HepG2 (cell line): ENCODE measurements around the gene RAB28. TPM values are rescaled to one million over a fixed set of nuclear protein-coding genes. Genes with fewer than 3 reads are reported as not detected.

Experiments
- ATF7 ChIP-seq, 2 experiments: fragments of 450-650 bp in 1 of 2; sonication (generic) in 1 of 2; formaldehyde crosslinking in 1 of 2; IDR thresholded peaks; 2 replicates each; pipeline versions ENCODE4 v1.4.0 to v1.6.1; 2016 to 2020; ENCODE audit warnings: antibody characterized with exemption in 1 of 2, mild to moderate bottlenecking in 1 of 2, missing genetic modification reagents in 1 of 2
- BHLHE40 ChIP-seq: IDR thresholded peaks from 2 replicates; pipeline ENCODE4 v1.6.1; 2011; ENCODE audit warnings: low read length, improper control_type of control experiment
- DNMT3B ChIP-seq: conservative IDR thresholded peaks from 2 replicates; pipeline ENCODE4 v1.6.1; 2016; ENCODE audit warnings: missing biosample characterization, control low read depth
- KAT8 ChIP-seq: IDR thresholded peaks from 2 replicates; pipeline ENCODE4 v1.6.1; 2016; ENCODE audit warnings: missing genetic modification reagents, missing compliant biosample characterization
- KDM5B ChIP-seq: sonication (generic); formaldehyde crosslinking; IDR thresholded peaks from 2 replicates; pipeline ENCODE4 v1.4.0; 2020; ENCODE audit warnings: missing genetic modification reagents, mild to moderate bottlenecking, borderline replicate concordance
- MED13 ChIP-seq: sonication (generic); formaldehyde crosslinking; IDR thresholded peaks from 2 replicates; pipeline ENCODE4 v1.5.0; 2020; ENCODE audit warnings: missing genetic modification reagents
- PLRG1 ChIP-seq: fragments of 450-650 bp; conservative IDR thresholded peaks from 2 replicates; pipeline ENCODE4 v1.6.1; 2016
- TGIF2 ChIP-seq: IDR thresholded peaks from 2 replicates; pipeline ENCODE4 v1.6.1; 2016; ENCODE audit warnings: control low read depth, missing compliant biosample characterization
- XRCC5 ChIP-seq: fragments of 200-400 bp; formaldehyde crosslinking; optimal IDR thresholded peaks from 2 replicates; pipeline ENCODE3; 2017; ENCODE audit warnings: mild to moderate bottlenecking, low read length
- ZBTB7A ChIP-seq: sonication (generic); formaldehyde crosslinking; IDR thresholded peaks from 2 replicates; pipeline ENCODE4 v1.8.0; 2022; ENCODE audit warnings: mild to moderate bottlenecking, missing genetic modification reagents
- ZMYM2 ChIP-seq: sonication (generic); formaldehyde crosslinking; IDR thresholded peaks from 2 replicates; pipeline ENCODE4 v1.8.0; 2022; ENCODE audit warnings: mild to moderate bottlenecking, missing genetic modification reagents
- ZNF431 ChIP-seq: sonication (generic); formaldehyde crosslinking; IDR thresholded peaks from 2 replicates; pipeline ENCODE4 v1.9.0; 2022; ENCODE audit warnings: missing genetic modification reagents, low read depth, mild to moderate bottlenecking, borderline replicate concordance
- ZNF607 ChIP-seq: sonication (generic); formaldehyde crosslinking; IDR thresholded peaks from 2 replicates; pipeline ENCODE4 v1.5.1; 2020; ENCODE audit warnings: missing genetic modification reagents, mild to moderate bottlenecking, borderline replicate concordance
- ZNF703 ChIP-seq: sonication (generic); formaldehyde crosslinking; IDR thresholded peaks from 2 replicates; pipeline ENCODE4 v1.5.1; 2020; ENCODE audit warnings: missing genetic modification reagents, mild to moderate bottlenecking, moderate library complexity, borderline replicate concordance
- polyA plus RNA-seq, 8 experiments: library from polyadenylated mRNA; depleted of rRNA in 3 of 8; stranded (reverse) in 7 of 8; unstranded in 1 of 8; fragments of >200 nt; fragmentation: Illumina TruSeq in 4 of 8; extraction: Trizol in 4 of 8; gene quantifications; 2 replicates each; pipeline versions ENCODE4 v1.2.1 to v1.2.3, GENCODE V29; 2011 to 2016; ENCODE audit warnings: low read depth in 4 of 8, missing spikeins in 1 of 8, mixed read lengths in 1 of 8; ENCODE audit not compliant: insufficient read depth in 1 of 8
- total RNA-seq, 5 experiments: library from RNA; depleted of rRNA; stranded (reverse); fragments of >200 nt; fragmentation: Illumina TruSeq; extraction: Trizol; gene quantifications; 2 replicates each; pipeline ENCODE4 v1.2.3, GENCODE V29; 2016; ENCODE audit warnings: low read depth in 1 of 5
- TF ChIP-seq, protein P1 (sequence below): sonication (generic); formaldehyde crosslinking; conservative IDR thresholded peaks from 2 replicates; pipeline ENCODE4 v1.8.0; 2022; ENCODE audit warnings: missing genetic modification reagents
- TF ChIP-seq, protein P2 (sequence below): sonication (generic); formaldehyde crosslinking; IDR thresholded peaks from 2 replicates; pipeline ENCODE4 v1.5.1; 2020; ENCODE audit warnings: missing genetic modification reagents, mild to moderate bottlenecking, borderline replicate concordance
- TF ChIP-seq, protein P3 (sequence below): sonication (generic); formaldehyde crosslinking; IDR thresholded peaks from 2 replicates; pipeline ENCODE4 v1.9.0; 2022; ENCODE audit warnings: low read depth, missing genetic modification reagents
- TF ChIP-seq, protein P4 (sequence below), 2 experiments: IDR thresholded peaks; 2 replicates each; pipeline ENCODE4 v1.6.1; 2011 to 2012; ENCODE audit warnings: low read length in 2 of 2, borderline replicate concordance in 1 of 2, low read depth in 1 of 2, mild to moderate bottlenecking in 1 of 2, moderate library complexity in 1 of 2
- TF ChIP-seq, protein P5 (sequence below): sonication (generic); formaldehyde crosslinking; IDR thresholded peaks from 2 replicates; pipeline ENCODE4 v1.4.0; 2020; ENCODE audit warnings: missing genetic modification reagents, borderline replicate concordance

The RAB28 gene
- total and polyA plus RNA-seq, 2 of the 13 experiments (the other 11 are each of a cell fraction or from before 2014, with no cell fraction given) = 11.8 to 18.2 TPM

DNA sequence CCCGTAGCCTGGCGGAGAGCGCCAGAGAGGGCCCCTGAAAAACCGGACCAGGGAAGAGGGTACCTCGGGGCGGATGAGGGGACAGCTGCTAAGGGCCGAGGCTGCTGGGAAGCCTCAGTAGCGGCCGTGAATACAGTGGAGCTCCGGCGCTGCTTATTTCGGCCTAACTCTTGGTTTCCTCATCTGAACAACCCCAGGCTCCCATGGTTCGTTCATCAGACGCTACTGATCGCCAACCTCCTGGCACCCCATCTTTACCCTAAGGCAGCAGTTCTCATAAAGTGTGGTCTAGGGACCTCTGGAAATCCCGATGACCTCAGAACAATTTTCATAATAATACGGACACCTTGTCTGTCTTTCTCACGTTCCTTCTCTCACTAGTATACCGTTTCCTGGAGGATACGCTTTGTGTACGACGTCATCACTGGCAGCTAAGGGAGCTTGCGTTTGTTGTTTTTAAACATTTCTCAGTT, 645 bp upstream of the RAB28 start (continued):
- TF ChIP-seq, protein P1, sequence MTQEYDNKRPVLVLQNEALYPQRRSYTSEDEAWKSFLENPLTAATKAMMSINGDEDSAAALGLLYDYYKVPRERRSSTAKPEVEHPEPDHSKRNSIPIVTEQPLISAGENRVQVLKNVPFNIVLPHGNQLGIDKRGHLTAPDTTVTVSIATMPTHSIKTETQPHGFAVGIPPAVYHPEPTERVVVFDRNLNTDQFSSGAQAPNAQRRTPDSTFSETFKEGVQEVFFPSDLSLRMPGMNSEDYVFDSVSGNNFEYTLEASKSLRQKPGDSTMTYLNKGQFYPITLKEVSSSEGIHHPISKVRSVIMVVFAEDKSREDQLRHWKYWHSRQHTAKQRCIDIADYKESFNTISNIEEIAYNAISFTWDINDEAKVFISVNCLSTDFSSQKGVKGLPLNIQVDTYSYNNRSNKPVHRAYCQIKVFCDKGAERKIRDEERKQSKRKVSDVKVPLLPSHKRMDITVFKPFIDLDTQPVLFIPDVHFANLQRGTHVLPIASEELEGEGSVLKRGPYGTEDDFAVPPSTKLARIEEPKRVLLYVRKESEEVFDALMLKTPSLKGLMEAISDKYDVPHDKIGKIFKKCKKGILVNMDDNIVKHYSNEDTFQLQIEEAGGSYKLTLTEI (CRISPR knock-in tag) = no peak
- TF ChIP-seq KAT8 (CRISPR knock-in tag) = no peak; the same call in 1 of the 2 replicates
- no peak for TF ChIP-seq PLRG1
- no peak for TF ChIP-seq ZNF431
- TF ChIP-seq, protein P2, sequence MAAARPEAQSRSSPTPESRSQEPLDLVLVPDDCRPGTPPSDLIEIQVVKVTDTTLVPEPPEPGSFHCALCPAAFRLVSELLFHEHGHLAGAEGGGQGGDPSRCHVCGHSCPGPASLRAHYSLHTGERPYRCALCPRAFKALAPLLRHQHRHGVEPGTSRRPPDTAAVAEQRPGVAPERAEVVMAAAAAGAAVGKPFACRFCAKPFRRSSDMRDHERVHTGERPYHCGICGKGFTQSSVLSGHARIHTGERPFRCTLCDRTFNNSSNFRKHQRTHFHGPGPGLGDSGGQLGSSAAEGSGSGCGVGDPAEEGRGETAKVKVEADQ (CRISPR knock-in tag) = 0 out of 2 replicates have a peak, but pooled peaks have one; percentile 6
- no peak for TF ChIP-seq ATF7 (IDR thresholded peaks at IDR 0.05)
- no peak for TF ChIP-seq ATF7 (CRISPR knock-in tag; IDR thresholded peaks at IDR 0.05)
- no peak for TF ChIP-seq ZBTB7A
- TF ChIP-seq, protein P3, sequence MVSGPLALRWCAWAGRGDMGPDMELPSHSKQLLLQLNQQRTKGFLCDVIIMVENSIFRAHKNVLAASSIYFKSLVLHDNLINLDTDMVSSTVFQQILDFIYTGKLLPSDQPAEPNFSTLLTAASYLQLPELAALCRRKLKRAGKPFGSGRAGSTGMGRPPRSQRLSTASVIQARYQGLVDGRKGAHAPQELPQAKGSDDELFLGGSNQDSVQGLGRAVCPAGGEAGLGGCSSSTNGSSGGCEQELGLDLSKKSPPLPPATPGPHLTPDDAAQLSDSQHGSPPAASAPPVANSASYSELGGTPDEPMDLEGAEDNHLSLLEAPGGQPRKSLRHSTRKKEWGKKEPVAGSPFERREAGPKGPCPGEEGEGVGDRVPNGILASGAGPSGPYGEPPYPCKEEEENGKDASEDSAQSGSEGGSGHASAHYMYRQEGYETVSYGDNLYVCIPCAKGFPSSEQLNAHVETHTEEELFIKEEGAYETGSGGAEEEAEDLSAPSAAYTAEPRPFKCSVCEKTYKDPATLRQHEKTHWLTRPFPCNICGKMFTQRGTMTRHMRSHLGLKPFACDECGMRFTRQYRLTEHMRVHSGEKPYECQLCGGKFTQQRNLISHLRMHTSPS (CRISPR knock-in tag) = no peak
- TF ChIP-seq ZMYM2 (CRISPR knock-in tag) = 0 out of 2 replicates have a peak, but pooled peaks have one; percentile 41
- TF ChIP-seq BHLHE40 = no peak
- TF ChIP-seq DNMT3B (CRISPR knock-in tag) = no peak
- no peak for TF ChIP-seq XRCC5
- TF ChIP-seq ZNF607 (CRISPR knock-in tag) = no peak
- no peak for TF ChIP-seq TGIF2 (CRISPR knock-in tag)
- TF ChIP-seq, protein P4, sequence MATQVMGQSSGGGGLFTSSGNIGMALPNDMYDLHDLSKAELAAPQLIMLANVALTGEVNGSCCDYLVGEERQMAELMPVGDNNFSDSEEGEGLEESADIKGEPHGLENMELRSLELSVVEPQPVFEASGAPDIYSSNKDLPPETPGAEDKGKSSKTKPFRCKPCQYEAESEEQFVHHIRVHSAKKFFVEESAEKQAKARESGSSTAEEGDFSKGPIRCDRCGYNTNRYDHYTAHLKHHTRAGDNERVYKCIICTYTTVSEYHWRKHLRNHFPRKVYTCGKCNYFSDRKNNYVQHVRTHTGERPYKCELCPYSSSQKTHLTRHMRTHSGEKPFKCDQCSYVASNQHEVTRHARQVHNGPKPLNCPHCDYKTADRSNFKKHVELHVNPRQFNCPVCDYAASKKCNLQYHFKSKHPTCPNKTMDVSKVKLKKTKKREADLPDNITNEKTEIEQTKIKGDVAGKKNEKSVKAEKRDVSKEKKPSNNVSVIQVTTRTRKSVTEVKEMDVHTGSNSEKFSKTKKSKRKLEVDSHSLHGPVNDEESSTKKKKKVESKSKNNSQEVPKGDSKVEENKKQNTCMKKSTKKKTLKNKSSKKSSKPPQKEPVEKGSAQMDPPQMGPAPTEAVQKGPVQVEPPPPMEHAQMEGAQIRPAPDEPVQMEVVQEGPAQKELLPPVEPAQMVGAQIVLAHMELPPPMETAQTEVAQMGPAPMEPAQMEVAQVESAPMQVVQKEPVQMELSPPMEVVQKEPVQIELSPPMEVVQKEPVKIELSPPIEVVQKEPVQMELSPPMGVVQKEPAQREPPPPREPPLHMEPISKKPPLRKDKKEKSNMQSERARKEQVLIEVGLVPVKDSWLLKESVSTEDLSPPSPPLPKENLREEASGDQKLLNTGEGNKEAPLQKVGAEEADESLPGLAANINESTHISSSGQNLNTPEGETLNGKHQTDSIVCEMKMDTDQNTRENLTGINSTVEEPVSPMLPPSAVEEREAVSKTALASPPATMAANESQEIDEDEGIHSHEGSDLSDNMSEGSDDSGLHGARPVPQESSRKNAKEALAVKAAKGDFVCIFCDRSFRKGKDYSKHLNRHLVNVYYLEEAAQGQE (IDR thresholded peaks at IDR 0.05; ENCODE audit: borderline replicate concordance in 1 of 2, low read depth in 1 of 2, low read length in 2 of 2) = no peak
- no peak for TF ChIP-seq ZNF703
- TF ChIP-seq MED13 (CRISPR knock-in tag) = no peak
- TF ChIP-seq, protein P5, sequence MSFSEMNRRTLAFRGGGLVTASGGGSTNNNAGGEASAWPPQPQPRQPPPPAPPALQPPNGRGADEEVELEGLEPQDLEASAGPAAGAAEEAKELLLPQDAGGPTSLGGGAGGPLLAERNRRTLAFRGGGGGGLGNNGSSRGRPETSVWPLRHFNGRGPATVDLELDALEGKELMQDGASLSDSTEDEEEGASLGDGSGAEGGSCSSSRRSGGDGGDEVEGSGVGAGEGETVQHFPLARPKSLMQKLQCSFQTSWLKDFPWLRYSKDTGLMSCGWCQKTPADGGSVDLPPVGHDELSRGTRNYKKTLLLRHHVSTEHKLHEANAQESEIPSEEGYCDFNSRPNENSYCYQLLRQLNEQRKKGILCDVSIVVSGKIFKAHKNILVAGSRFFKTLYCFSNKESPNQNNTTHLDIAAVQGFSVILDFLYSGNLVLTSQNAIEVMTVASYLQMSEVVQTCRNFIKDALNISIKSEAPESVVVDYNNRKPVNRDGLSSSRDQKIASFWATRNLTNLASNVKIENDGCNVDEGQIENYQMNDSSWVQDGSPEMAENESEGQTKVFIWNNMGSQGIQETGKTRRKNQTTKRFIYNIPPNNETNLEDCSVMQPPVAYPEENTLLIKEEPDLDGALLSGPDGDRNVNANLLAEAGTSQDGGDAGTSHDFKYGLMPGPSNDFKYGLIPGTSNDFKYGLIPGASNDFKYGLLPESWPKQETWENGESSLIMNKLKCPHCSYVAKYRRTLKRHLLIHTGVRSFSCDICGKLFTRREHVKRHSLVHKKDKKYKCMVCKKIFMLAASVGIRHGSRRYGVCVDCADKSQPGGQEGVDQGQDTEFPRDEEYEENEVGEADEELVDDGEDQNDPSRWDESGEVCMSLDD = 0 out of 2 replicates have a peak, but pooled peaks have one; percentile 24
- TF ChIP-seq KDM5B = no peak
